HepG2 (cell line): ENCODE measurements around the gene SMARCB1. TPM values are rescaled to one million over a fixed set of nuclear protein-coding genes. Genes with fewer than 3 reads are reported as not detected.
A peak's percentile ranks its signal among the peaks of the same experiment; 100 is the strongest.

Experiments used
- SRY ChIP-seq: sonication (generic); formaldehyde crosslinking; IDR thresholded peaks from 2 replicates; pipeline ENCODE4 v1.8.0; 2022; ENCODE audit warnings: mild to moderate bottlenecking, missing genetic modification reagents
- WIZ ChIP-seq: sonication (generic); formaldehyde crosslinking; IDR thresholded peaks from 2 replicates; pipeline ENCODE4 v1.5.1; 2020; ENCODE audit warnings: mild to moderate bottlenecking, missing genetic modification reagents
- ZNF782 ChIP-seq: sonication (generic); formaldehyde crosslinking; IDR thresholded peaks from 2 replicates; pipeline ENCODE4 v1.4.0; 2020; ENCODE audit warnings: missing genetic modification reagents, mild to moderate bottlenecking, borderline replicate concordance
- polyA plus RNA-seq, 8 experiments: library from polyadenylated mRNA; depleted of rRNA in 3 of 8; stranded (reverse) in 7 of 8; unstranded in 1 of 8; fragments of >200 nt; fragmentation: Illumina TruSeq in 4 of 8; extraction: Trizol in 4 of 8; gene quantifications; 2 replicates each; pipeline versions ENCODE4 v1.2.1 to v1.2.3, GENCODE V29; 2011 to 2016; ENCODE audit warnings: low read depth in 4 of 8, missing spikeins in 1 of 8, mixed read lengths in 1 of 8; ENCODE audit not compliant: insufficient read depth in 1 of 8
- total RNA-seq, 5 experiments: library from RNA; depleted of rRNA; stranded (reverse); fragments of >200 nt; fragmentation: Illumina TruSeq; extraction: Trizol; gene quantifications; 2 replicates each; pipeline ENCODE4 v1.2.3, GENCODE V29; 2016; ENCODE audit warnings: low read depth in 1 of 5
- TF ChIP-seq, protein P1 (sequence below): sonication (generic); formaldehyde crosslinking; IDR thresholded peaks from 2 replicates; pipeline ENCODE4 v1.4.0; 2020; ENCODE audit warnings: missing genetic modification reagents
- TF ChIP-seq, protein P2 (sequence below), 2 experiments: sonication (generic) in 1 of 2; formaldehyde crosslinking in 1 of 2; IDR thresholded peaks; 2 replicates each; pipeline versions ENCODE4 v1.4.0 to v1.6.1; 2018 to 2020; ENCODE audit warnings: missing genetic modification reagents in 2 of 2, borderline replicate concordance in 1 of 2, low read depth in 1 of 2, mild to moderate bottlenecking in 1 of 2, missing biosample characterization in 1 of 2

The SMARCB1 gene
- total and polyA plus RNA-seq, 2 of the 13 experiments (the other 11 are each of a cell fraction or from before 2014, with no cell fraction given), result 74.0 to 166 TPM

DNA sequence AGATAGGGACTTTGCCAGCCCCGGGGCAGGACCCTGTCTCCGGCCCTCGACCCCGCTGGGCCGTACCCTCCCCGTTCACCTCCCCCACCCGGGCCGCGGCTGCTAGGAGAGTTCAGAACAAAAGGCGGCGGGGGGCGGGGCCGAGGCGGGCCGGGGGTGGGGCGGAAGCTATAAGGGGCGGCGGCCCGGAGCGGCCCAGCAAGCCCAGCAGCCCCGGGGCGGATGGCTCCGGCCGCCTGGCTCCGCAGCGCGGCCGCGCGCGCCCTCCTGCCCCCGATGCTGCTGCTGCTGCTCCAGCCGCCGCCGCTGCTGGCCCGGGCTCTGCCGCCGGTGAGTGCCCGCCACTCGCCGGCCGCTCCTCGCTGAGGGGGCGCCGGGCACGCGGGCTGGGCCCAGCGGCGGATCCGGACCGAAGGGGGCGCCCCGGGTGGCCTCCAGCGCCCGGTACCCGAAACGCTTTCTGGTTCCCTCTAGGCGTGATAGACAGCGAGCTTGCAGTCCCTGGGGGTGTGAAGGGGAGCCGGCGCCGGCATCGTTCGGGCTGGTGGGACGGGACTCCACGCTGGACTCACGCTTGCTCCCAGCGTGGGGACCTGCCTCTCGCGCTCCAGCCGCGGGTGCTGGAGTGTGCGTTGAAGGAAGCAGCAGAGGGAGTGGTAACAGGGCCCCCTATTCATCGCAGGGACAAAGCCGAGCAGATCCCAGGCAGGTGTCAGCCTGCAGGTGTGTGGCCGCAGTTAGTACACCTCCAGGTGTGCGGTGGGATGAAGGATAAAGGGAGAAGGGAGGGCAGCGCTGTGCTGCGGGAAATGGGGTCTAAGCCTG lies 13.9 kb upstream of the SMARCB1 start, which contains the start of gene MMP11 (continued):
- TF ChIP-seq ZNF782, result 0 out of 2 replicates have a peak, but pooled peaks have one; percentile 1
- 0 out of 2 replicates have a peak, but pooled peaks have one; percentile 10 for TF ChIP-seq SRY (CRISPR knock-in tag)
- TF ChIP-seq, protein P1, sequence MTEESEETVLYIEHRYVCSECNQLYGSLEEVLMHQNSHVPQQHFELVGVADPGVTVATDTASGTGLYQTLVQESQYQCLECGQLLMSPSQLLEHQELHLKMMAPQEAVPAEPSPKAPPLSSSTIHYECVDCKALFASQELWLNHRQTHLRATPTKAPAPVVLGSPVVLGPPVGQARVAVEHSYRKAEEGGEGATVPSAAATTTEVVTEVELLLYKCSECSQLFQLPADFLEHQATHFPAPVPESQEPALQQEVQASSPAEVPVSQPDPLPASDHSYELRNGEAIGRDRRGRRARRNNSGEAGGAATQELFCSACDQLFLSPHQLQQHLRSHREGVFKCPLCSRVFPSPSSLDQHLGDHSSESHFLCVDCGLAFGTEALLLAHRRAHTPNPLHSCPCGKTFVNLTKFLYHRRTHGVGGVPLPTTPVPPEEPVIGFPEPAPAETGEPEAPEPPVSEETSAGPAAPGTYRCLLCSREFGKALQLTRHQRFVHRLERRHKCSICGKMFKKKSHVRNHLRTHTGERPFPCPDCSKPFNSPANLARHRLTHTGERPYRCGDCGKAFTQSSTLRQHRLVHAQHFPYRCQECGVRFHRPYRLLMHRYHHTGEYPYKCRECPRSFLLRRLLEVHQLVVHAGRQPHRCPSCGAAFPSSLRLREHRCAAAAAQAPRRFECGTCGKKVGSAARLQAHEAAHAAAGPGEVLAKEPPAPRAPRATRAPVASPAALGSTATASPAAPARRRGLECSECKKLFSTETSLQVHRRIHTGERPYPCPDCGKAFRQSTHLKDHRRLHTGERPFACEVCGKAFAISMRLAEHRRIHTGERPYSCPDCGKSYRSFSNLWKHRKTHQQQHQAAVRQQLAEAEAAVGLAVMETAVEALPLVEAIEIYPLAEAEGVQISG (CRISPR knock-in tag), result peak; percentile 55
- 0 out of 2 replicates have a peak, but pooled peaks have one; percentile 21 for TF ChIP-seq WIZ
- TF ChIP-seq, protein P2, sequence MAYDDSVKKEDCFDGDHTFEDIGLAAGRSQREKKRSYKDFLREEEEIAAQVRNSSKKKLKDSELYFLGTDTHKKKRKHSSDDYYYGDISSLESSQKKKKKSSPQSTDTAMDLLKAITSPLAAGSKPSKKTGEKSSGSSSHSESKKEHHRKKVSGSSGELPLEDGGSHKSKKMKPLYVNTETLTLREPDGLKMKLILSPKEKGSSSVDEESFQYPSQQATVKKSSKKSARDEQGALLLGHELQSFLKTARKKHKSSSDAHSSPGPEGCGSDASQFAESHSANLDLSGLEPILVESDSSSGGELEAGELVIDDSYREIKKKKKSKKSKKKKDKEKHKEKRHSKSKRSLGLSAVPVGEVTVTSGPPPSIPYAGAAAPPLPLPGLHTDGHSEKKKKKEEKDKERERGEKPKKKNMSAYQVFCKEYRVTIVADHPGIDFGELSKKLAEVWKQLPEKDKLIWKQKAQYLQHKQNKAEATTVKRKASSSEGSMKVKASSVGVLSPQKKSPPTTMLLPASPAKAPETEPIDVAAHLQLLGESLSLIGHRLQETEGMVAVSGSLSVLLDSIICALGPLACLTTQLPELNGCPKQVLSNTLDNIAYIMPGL (CRISPR knock-in tag; IDR thresholded peaks at IDR 0.05; ENCODE audit: borderline replicate concordance in 1 of 2, low read depth in 1 of 2), result peak in 1 of 2 experiments; percentile 35; a peak in 1 of 4 replicates
